Breast epithelium (tissue), 3 donors: Measurements from ENCODE around the gene MAP1LC3B2.

ENCODE experiments used
- CTCF ChIP-seq, 3 donors: fragments of 450-650 bp; IDR thresholded peaks; one replicate each; pipeline ENCODE4 v1.5.1; 2016 to 2017; ENCODE audit warnings: antibody characterized with exemption in 3 of 3, mild to moderate bottlenecking in 3 of 3, moderate library complexity in 3 of 3
- POLR2A ChIP-seq: fragments of 450-650 bp; IDR thresholded peaks from one replicate; pipeline ENCODE4 v1.6.1; 2016; ENCODE audit warnings: antibody characterized with exemption, mild to moderate bottlenecking, moderate library complexity
- POLR2AphosphoS5 ChIP-seq, 3 donors: sonication (generic); formaldehyde crosslinking; IDR thresholded peaks; one replicate each; pipeline ENCODE4 v1.6.1; 2017; ENCODE audit warnings: antibody characterized with exemption in 3 of 3

DNA sequence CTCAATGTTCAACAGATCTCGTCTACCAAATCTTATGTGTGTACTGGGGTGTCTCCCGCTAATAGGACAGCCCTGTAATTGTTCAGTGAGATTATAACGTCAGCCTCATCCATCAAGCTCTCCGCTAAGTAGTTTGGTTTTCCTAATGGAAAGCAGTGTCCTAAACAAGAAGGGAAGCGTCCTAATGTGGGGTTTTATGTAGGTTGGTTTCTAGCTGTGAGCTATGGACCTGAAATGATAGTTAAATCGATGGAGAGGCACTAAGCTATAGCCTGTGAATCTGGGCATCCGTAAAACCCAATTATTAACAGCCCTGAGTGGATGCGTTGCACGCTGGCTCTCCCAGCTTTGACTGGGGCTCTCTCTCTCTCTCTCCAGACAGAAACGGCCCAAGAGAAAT lies 9.2 kb upstream of the MAP1LC3B2 start:
- TF ChIP-seq CTCF (IDR thresholded peaks at IDR 0.05) = no peak
- no peak for TF ChIP-seq POLR2A
- no peak for TF ChIP-seq POLR2AphosphoS5 (IDR thresholded peaks at IDR 0.05)
